SW 1271 (cell line): ENCODE measurements around the gene CEBPE.

Experiments used
- DNase-seq, 2 experiments: peaks; one replicate each; lab custom pipeline; 2025; lab: John Stamatoyannopoulos, UW

CEBPE gene

GRCh38 chr14:23143911-23144310, 24.9 kb upstream of the CEBPE start:
- no peak for DNase-seq

- DNase-seq = no peak
Measured at GRCh38 chr14:23142826-23143225, 23.8 kb upstream of the CEBPE start.

- DNase-seq = no peak
Measured at GRCh38 chr14:23141706-23142444, 22.8 kb upstream of the CEBPE start.

- DNase-seq = no peak
Measured at GRCh38 chr14:23140371-23140770, 21.3 kb upstream of the CEBPE start.

- DNase-seq = no peak
Measured at GRCh38 chr14:23139874-23140273, 20.8 kb upstream of the CEBPE start.

GRCh38 chr14:23137813-23138535, 18.9 kb upstream of the CEBPE start:
- no peak for DNase-seq

GRCh38 chr14:23137192-23137812, 18.2 kb upstream of the CEBPE start:
- no peak for DNase-seq

GRCh38 chr14:23136566-23137133, 17.6 kb upstream of the CEBPE start:
- DNase-seq = no peak

- no peak for DNase-seq
Measured at GRCh38 chr14:23132970-23133369, 13.9 kb upstream of the CEBPE start.

GRCh38 chr14:23131482-23131881, 12.4 kb upstream of the CEBPE start:
- no peak for DNase-seq

- no peak for DNase-seq
Measured at GRCh38 chr14:23130871-23131270, 11.8 kb upstream of the CEBPE start.

- DNase-seq = no peak
Measured at GRCh38 chr14:23129759-23130316, 10.8 kb upstream of the CEBPE start.

- no peak for DNase-seq
Measured at GRCh38 chr14:23128969-23129758, 10.1 kb upstream of the CEBPE start.

- DNase-seq = no peak
Measured at GRCh38 chr14:23127861-23128260, 8.8 kb upstream of the CEBPE start.

- no peak for DNase-seq
Measured at GRCh38 chr14:23126548-23127278, 7.7 kb upstream of the CEBPE start.

GRCh38 chr14:23125933-23126524, 7.0 kb upstream of the CEBPE start:
- no peak for DNase-seq

GRCh38 chr14:23125011-23125410, 6.0 kb upstream of the CEBPE start:
- no peak for DNase-seq

GRCh38 chr14:23124337-23124954, 5.4 kb upstream of the CEBPE start:
- no peak for DNase-seq

- DNase-seq = no peak
Measured at GRCh38 chr14:23123419-23123818, 4.4 kb upstream of the CEBPE start.

- no peak for DNase-seq
Measured at GRCh38 chr14:23122086-23122485, 3.0 kb upstream of the CEBPE start.
